Subcutaneous adipose tissue (tissue), 4 donors: ENCODE results near the gene CEP164. TPM values are rescaled to one million over a fixed set of nuclear protein-coding genes. Genes with fewer than 3 reads are reported as not detected.

Experiments used
- CTCF ChIP-seq: fragments of 450-650 bp; IDR thresholded peaks from one replicate; pipeline ENCODE4 v1.5.1; 2016; ENCODE audit warnings: low read depth, mild to moderate bottlenecking, control low read depth, antibody characterized with exemption, moderate library complexity
- total RNA-seq, 4 donors: library from RNA; depleted of rRNA; stranded (reverse); fragments of >200 nt; gene quantifications; one replicate each; pipeline ENCODE4 v1.1.0, GENCODE V29; 2016

Gene CEP164
- total RNA-seq, 4 donors from 2014 or later = 10.9 to 17.6 (median 14.6) TPM

DNA sequence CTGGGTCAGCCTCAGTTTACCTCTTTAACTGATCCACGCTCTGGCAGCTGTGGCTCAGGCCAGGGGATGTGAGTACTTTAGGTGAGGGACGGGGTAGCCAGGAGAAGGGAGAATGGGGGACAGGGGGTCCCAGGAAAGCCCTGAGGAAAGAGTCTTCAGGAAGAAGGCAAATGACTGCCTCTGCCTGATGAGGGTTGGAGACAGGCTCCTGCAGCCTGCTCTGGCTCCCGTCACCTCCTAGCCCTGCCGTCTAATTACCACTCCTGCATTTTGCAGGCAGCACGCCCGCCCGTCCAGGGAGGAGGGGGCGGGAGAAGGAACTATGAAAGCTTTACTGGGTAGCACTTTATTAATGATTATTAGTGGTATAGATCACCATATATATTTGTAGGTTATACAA is 116.6 kb downstream of the CEP164 start:
- no peak for TF ChIP-seq CTCF

DNA sequence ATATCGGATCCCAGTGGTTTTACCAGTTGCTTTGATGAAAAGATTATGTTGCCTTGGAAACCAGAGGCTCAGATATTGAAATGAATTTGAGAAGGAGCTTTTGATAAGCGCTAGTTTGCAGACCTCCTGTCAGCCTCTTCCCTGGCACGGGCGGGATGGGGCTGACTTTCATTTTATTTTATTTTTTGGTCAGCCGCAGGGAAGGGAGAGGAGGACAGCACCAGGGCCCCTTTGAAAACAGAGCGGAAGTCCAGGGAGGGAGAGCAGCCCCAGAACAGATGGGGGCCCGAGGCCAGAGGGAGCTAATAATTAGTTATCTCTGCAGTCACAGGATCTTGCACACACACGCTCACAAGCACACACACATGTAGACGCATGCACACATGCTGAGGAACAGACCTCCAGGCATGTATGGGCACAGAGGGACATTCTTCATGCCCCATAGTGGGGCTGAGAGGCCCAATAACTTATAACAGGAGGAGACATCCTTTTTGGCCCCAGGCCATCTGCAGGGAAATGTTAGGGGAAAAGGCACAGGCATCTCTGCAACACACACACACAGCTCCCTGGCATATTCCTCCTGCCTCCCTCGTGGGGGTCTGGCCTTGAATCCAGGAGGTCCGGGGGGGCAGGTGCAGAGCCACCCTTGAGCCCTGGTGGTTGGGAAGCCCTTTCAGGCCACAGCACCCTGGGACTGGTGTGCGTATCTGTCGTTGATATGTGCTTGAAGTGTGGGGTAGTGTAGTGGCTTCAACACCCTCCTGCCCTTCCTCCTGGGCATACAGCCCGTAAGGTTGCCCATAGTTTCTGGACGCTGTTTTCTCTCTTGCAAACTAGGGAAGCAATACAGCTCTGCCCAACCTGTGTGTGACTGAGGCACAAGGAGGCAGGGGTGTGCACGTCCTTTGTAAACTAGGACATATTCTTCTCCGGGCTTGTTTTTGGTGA is 117.3 kb downstream of the CEP164 start:
- no peak for TF ChIP-seq CTCF

- no peak for TF ChIP-seq CTCF
These were observed 121.5 kb downstream of the CEP164 start for GRCh38 chr11:117449111-117449693.

DNA sequence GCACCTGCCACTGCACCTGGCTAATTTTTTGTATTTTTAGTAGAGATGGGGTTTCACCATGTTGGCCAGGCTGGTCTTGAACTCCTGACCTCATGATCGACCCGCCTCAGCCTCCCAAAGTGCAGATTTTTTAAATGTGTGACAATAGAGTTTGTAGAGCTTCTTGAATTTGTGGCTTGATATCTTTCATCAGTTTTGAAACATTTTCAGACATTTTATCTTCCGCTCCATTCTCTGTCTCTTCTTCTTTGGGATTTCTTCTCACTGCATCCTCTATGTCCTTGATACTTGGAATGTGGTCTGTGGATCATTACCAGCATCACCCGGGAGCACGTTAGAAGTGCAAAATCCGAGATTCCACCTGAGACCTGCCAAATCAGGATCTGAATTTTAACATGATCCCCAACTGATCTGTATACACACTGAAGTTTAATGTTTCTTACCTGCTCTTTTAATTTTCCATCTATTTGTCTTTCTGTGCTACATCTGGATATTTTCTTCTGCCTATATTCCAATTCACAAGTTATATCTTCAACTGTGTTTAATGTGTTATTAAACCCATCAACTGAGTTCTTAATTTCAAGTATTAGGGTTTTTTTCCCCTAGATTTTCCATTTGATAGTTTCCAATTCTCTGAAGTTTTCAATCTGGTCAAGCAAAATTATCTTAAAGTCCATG is 126.4 kb downstream of the CEP164 start:
- TF ChIP-seq CTCF = no peak

- TF ChIP-seq CTCF = no peak
These were observed 126.9 kb downstream of the CEP164 start for GRCh38 chr11:117454564-117454917.

- TF ChIP-seq CTCF = no peak
These were observed 128.5 kb downstream of the CEP164 start for GRCh38 chr11:117456027-117456720.
